ENCODE results near the gene ODAD3.
"Not testable (repeated sequence)": the region's sequence is repeated elsewhere in the genome, so short reads cannot be mapped to it uniquely, and the experiment has no call there.

Gene ODAD3

GRCh38 chr19:11437955-11438354, 3.0 kb upstream of the ODAD3 start:
- no peak for DNase-seq (ENCODE audit: low read depth)

DNA sequence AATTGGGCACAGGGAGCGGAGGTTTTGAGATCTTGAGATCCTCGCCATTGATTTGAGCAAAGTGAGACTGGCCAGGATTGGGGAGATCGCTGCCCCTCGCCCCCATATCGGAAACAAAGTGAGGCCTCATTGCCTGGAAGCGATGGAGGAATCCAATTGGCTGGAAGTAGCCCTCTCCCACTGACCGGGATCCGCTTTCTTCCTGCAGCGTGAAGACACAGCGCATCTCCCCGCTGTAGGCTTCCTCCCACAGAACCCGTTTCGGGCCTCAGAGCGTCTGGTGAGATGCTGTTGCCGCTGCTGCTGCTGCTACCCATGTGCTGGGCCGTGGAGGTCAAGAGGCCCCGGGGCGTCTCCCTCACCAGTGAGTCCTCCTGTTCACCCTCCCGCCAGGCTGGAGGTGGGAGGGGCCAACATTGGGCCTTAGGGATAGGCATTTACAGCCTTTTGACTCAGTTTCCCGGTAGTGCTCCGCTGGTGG, 952 bp upstream of the ODAD3 start:
- DNase-seq (ENCODE audit: low read depth): no peak

DNA sequence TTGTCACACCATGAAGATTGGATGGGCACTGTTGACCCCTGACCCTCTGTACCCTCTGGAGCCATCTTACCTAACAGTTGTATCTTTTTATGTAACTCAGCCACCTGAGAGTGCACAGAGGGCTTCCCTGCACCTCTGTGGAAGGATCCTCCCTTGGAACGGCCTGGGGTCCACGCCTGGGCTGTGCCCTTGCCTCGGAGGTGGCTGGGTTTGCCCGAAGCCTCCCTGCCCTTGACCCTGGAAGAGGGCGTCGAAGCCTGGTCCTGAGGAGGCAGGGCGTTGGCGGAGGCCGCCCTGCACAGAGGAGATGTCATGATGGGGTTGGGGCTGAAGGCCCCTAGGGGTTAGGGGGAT, 241 bp downstream of the ODAD3 start:
- DNase-seq (ENCODE audit: low read depth): no peak

DNA sequence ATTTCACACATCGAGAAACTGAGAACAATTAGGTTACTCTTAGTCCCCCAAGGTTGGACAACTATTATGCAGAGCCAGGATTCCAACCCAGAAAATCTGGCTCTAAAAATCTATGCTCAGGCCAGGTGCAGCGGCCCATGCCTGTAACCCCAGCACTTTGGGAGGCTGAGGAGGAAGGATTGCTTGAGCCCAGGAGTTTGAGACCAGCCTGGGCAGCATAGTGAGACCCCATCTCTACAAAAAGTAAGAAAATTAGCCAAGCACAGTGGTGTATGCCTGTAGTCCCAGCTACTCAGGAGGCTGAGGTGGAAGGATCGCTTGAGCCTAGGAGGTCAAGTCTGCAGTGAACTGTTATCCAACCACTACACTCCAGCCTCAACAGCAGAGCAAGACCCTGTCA, 1.4 kb downstream of the ODAD3 start:
- DNase-seq (ENCODE audit: low read depth): not testable (repeated sequence)

DNA sequence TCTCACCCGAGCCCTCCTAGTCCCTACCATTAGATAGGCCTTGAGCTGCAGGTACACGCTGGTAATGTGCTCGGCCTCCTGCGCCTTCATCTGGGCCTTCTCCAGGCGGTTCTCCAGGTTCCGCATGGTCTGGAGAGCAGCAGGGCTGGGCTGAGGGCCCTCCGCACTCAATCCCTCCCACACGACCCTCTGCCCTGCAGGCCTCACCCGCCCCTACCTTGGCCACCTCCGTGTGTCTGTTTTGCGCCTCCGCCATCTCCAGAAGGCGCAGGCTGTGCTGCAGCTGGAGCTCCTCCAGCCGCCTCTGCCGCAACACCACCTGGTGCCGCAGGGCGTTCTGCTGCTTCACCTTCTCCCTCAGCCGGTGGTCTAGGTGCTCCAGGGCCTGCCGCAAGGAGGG, 8.3 kb downstream of the ODAD3 start:
- DNase-seq (ENCODE audit: low read depth): no peak

GRCh38 chr19:11425719-11426457, 9.0 kb downstream of the ODAD3 start:
- DNase-seq (ENCODE audit: low read depth): no peak

GRCh38 chr19:11423791-11424181, 11.1 kb downstream of the ODAD3 start:
- no peak for DNase-seq (ENCODE audit: low read depth)

DNA sequence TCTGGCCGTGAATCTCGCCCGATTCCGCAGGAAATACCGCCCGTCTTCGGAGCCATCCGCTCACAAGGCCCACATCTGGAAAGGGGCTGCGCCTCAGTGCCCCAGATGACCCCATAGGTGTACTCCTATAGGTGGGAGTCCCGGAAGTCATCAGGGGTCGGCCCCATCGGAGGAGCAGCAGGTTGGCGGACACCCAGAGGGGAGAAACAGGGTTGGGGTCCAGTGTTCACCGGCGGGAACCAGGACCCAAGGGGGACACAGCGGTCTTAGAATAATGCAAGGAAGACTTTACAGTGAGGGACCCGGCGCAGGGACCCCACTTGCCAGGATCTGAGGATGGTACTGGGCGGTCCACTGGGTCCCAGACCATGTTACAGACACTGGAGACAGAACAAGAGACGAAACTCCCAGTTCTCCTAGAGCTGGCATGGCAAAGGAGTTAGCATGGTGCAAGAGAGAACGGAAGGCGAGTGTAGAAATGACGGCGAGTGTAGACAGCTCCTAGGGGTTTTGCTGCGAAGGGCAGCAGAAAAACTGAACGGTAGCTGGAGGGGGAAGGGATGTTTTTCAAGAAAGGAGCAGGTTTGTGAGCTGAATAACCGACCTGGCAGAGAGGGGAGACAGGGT, 11.6 kb downstream of the ODAD3 start:
- DNase-seq (ENCODE audit: low read depth): no peak

DNA sequence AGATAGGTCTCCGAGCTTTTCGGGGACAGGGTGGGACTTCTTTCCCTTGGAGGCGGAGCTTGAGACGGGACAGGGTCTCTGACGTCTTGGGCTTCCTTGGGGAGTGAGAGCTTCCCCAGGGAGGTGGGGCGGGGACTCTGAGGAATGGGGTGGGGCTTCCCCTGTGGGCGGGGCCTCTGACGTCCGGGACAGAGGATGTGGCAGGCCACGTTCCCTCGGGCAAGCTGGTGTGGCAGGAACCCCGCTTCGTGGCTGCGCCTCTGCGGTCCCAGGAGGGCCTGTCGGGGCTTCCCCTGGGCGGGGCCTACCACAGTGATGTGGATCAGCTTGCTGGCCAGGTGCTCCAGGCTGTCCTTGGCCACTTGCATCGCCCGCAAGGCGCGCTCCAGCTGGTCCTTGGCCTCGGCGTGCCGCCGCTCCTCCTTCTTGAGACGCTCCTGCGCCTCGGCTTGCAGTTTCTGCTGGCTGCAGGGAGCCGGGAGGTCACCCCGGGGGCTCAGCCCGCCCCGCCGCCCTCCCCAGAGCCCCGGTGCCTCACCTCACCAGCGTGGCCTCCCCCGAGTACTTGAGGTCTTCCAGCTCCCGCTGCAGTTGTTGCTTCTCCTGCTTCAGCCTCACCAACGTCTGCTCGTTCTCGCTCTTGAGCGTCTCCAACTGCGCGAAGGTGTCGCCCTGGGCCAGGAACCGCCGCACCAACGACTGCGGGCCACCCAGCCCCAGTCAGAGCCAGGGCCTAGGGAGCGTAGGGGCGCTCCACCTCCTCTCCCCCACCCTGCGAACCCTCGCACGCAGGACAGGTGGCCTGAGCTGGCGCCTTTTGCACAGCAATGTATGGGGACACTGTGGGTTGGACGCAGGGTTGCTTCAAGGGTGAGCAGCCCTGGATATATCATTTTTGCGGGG, 12.5 kb downstream of the ODAD3 start:
- DNase-seq (ENCODE audit: low read depth): peak; percentile 18

DNA sequence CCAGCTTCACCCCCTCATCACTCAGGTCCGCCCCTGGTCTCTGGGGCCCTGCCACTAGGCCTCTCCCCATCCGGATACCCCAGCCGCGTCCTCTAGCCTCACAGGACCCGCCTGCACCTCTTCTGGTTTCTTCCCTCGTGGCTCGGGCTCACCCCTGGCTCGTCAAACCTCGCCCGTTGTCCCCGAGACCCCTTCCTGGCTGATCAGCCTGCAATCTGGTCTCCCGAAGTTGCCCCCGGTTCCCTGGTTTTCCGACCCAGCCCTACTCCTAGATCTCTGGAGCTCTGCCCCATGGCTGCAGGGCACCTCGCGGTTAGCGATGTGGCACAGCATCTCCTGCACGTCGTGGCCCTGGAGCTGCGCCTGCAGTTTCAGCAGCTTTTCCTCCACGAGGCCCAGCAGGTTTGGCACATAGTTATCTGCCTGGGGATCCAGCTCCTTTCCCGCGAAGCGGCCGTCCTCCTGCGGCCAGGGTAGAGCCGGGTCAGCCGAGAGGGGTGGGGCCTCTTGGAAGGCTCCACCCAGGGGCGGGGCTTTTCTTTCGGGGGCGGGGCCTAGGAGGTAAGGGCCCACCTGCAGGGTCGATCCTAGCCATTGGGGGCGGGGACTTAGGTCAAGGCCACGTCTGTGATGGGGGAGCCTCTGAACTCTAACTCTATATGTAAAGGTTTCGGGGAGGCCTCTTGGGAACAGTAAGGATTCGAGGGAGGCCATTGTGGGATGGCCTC, 13.4 kb downstream of the ODAD3 start:
- DNase-seq (ENCODE audit: low read depth): no peak

- no peak for DNase-seq (ENCODE audit: low read depth)
These were observed 14.2 kb downstream of the ODAD3 start for GRCh38 chr19:11420429-11421370.

DNA sequence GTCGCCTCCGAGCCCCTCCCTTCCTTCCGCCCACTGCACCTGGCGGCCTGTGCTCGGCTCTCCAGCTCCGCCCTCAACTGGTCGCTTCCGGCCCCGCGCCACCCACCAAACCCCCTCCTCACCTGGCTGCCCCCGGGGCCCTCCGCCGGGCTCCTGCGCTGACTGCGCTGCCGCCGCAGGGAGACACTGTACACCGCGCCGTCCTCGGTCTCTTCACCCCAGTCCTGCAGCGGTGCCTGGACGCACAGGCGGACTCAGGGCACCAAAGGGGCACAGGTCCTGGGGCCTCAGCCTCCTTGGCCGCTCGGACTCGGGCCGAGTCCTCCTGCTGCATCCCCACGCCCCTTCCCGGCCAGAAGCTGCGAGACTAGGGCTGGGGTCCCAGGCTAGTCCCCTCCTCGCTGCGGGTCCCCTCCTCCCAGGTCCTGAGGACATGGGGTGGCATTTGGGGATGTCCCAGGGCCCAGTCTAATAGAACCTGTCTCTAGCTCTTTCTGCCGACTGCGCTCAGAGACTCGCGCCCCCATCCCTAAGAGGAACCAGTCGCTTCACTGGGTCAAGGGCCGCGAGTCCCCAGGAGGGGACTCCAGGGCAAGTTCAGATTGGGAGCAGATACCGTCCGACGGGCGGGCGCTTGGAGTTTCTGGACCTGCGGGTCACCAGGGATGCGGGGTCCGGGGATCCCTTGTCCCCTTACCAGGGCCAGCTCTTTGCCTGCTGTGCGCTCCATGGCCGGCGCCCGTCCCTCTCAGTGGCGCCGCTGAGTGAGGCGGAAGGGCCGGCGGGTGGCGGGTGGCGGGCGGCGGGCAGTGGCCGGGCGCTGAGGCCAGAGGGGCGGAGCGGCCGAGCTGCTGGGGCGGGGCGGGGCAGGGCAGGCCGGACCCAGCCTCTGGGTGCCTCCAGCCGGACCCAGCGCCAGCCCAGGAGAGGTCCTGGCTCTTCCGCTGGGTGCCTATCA, 16.1 kb downstream of the ODAD3 start, which contains the start of gene RGL3:
TSS of gene RGL3 (minus strand) at position 766 of the 958 bp plus-strand sequence. CDS start at position 730, 36 bp downstream.
- no peak for DNase-seq (ENCODE audit: low read depth)

DNA sequence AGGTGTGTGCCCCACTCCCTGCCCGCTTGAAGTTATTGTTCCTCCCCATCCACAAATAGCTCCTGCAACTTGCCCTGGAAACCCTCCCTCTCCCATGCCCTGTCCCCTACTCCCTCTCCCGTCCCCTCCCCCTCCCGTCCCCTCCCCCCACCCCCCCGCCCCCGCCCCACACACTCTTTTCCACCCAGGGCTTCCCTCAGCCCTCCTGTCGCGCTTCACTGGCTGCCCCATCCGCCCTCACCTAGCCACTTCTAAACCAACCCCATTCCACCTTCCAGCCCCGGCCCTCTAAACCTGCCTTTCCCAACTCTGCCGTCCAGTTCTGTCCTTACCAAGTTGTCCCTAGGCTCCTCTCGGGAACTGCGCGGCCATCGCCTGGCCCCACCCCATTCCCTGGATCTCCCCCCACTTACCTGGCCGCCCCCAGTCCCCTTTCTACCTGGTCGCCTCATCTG, 16.8 kb downstream of the ODAD3 start:
- no peak for DNase-seq (ENCODE audit: low read depth)

- DNase-seq (ENCODE audit: low read depth): no peak
These were observed 18.4 kb downstream of the ODAD3 start for GRCh38 chr19:11416346-11417052.

DNA sequence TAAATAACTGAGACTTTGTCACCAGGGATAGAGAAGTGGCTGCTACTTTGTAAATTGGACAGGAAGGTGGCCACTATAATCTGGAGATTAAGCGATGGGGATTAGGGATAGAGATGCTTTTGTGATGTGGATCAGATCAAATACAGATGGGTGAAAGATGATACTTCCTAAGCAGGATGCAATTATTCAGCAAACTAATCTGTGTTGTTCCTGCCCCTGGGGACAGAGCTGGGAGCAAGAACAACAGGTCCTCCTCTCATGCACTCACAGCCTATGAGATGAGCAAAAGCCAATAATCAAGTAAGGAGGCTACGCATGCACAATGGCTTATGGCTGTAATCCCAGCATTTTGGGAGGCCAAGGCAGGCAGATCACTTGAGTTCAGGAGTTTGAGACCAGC, 20.4 kb downstream of the ODAD3 start:
- no peak for DNase-seq (ENCODE audit: low read depth)

GRCh38 chr19:11410682-11411081, 24.2 kb downstream of the ODAD3 start:
- no peak for DNase-seq (ENCODE audit: low read depth)

GRCh38 chr19:11408591-11408990, 26.3 kb downstream of the ODAD3 start:
- no peak for DNase-seq (ENCODE audit: low read depth)

DNA sequence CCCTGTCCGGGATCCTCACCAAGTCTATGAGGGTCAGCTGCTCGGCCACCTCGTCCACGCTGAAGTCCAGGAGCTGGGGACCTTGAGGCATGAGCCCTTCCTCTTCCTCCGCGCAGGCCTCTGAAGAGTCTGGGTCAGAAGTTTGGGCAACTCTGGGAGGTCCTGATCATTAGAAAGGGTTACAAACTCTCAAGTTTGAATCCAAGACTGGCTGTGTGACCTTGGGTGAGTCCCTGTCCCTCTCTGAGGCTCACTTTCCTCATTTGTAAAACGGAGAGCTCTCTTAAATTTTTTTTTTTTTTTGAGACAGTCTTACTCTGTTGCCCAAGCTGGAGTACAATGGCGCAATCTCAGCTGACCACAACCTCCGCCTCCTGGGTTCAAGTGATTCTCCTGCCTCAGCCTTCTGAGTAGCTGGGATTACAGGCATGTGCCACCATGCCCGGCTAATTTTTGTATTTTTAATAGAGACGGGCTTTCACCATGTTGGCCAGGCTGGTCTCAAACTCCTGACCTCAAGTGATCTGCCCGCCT, 28.2 kb downstream of the ODAD3 start:
- not testable (repeated sequence) for DNase-seq (ENCODE audit: low read depth)

Measured in T follicular helper cell (primary cell).